Panc1 (cell line): ENCODE results near the gene ARHGEF10L. TPM values are rescaled to one million over a fixed set of nuclear protein-coding genes. Genes with fewer than 3 reads are reported as not detected.
A peak's percentile ranks its signal among the peaks of the same experiment; 100 is the strongest.

Source experiments
- ATAC-seq: fragments of 200-7000 bp; cut with Tn5 transposase; 2 replicates; pipeline ENCODE4 v1.9.1; 2020; ENCODE audit warnings: mild to moderate bottlenecking, moderate library complexity
- BruUV-seq: library from RNA; stranded (reverse); fragments of 400-500 nt; replicated peaks from 2 replicates; lab custom pipeline; 2021; lab: Mats Ljungman, UMichigan
- CTCF ChIA-PET: fragments of 300-600 bp; sonication (Branson Sonifier 250); formaldehyde crosslinking; loops from one replicate; lab custom pipeline; 2022; ENCODE audit warnings: antibody characterized with exemption; lab: Charles Lee
- POLR2A ChIA-PET: fragments of 300-600 bp; sonication (Branson Sonifier 250); formaldehyde crosslinking; loops from one replicate; lab custom pipeline; 2022; ENCODE audit warnings: antibody characterized with exemption; lab: Charles Lee
- DNase-seq: peaks from one replicate; pipeline ENCODE4 v3.0.0-alpha.2; 2010; ENCODE audit warnings: low read depth, low spot score
- H3K27ac ChIP-seq: 2 replicates; pipeline ENCODE4 v1.5.1; 2011; ENCODE audit warnings: mild to moderate bottlenecking, low read length, inconsistent platforms
- H3K27me3 ChIP-seq: fragments of 200-500 bp; sonication (Bioruptor generic); 2 replicates; pipeline ENCODE4 v1.6.0; 2014; ENCODE audit warnings: low read length, inconsistent platforms; ENCODE audit not compliant: control insufficient read depth, insufficient read depth
- H3K36me3 ChIP-seq: fragments of 200-500 bp; sonication (Bioruptor generic); 2 replicates; pipeline ENCODE4 v1.5.1; 2014; ENCODE audit warnings: inconsistent platforms, mild to moderate bottlenecking, low read length, moderate library complexity; ENCODE audit not compliant: control insufficient read depth, insufficient read depth
- H3K4me1 ChIP-seq: 2 replicates; pipeline ENCODE4 v1.5.1; 2011; ENCODE audit warnings: inconsistent platforms, mild to moderate bottlenecking, low read length, moderate library complexity; ENCODE audit not compliant: control insufficient read depth, insufficient read depth
- H3K4me3 ChIP-seq, 2 experiments: 2 replicates each; pipeline ENCODE4 v1.5.1; 2011 to 2012; ENCODE audit warnings: low read depth in 2 of 2, low read length in 2 of 2, mild to moderate bottlenecking in 2 of 2, inconsistent platforms in 1 of 2, moderate library complexity in 1 of 2
- H3K9me3 ChIP-seq: fragments of 200-500 bp; sonication (Bioruptor generic); 2 replicates; pipeline ENCODE4 v1.5.1; 2014; ENCODE audit warnings: low read depth, mild to moderate bottlenecking, inconsistent platforms, low read length, moderate library complexity; ENCODE audit not compliant: control insufficient read depth, insufficient read depth
- CTCF ChIP-seq: fragments of 450-650 bp; IDR thresholded peaks from 2 replicates; pipeline ENCODE4 v1.5.1; 2017; ENCODE audit warnings: mild to moderate bottlenecking
- POLR2AphosphoS5 ChIP-seq: IDR thresholded peaks from 2 replicates; pipeline ENCODE4 v1.6.1; 2012; ENCODE audit warnings: mild to moderate bottlenecking, low read depth, low read length, moderate library complexity
- REST ChIP-seq, 2 experiments: IDR thresholded peaks; 2 replicates each; pipeline ENCODE4 v1.6.1; 2011 to 2012; ENCODE audit warnings: low read depth in 2 of 2, control low read depth in 1 of 2, low read length in 1 of 2, mild to moderate bottlenecking in 1 of 2, moderate library complexity in 1 of 2; ENCODE audit not compliant: insufficient read depth in 1 of 2
- SIN3A ChIP-seq: IDR thresholded peaks from 2 replicates; pipeline ENCODE4 v1.6.1; 2012; ENCODE audit warnings: low read depth, mild to moderate bottlenecking, low read length, moderate library complexity, borderline replicate concordance; ENCODE audit not compliant: insufficient read depth
- TCF7L2 ChIP-seq: IDR thresholded peaks from 2 replicates; pipeline ENCODE4 v1.6.1; 2011; ENCODE audit warnings: mild to moderate bottlenecking, low read depth, low read length, inconsistent platforms
- in situ Hi-C: cut with HindIII; loops from 2 replicates; pipeline ENCODE4 v1.10.0; 2016; ENCODE audit warnings: low sequenced_read_pairs, low pct_unique_long_range_greater_than_20kb
- intact Hi-C: fragments of 100-400 bp; cut with micrococcal nuclease; formaldehyde crosslinking; loops from one replicate; pipeline ENCODE4 v1.10.0; 2022; ENCODE audit not compliant: unreplicated experiment
- total RNA-seq: library from RNA; stranded (reverse); gene quantifications from one replicate; pipeline ENCODE4 v1.2.1, GENCODE V29; 2021; ENCODE audit not compliant: unreplicated experiment

The ARHGEF10L gene
- total RNA-seq, 1 experiment from 2014 or later: 5.9 TPM

DNA sequence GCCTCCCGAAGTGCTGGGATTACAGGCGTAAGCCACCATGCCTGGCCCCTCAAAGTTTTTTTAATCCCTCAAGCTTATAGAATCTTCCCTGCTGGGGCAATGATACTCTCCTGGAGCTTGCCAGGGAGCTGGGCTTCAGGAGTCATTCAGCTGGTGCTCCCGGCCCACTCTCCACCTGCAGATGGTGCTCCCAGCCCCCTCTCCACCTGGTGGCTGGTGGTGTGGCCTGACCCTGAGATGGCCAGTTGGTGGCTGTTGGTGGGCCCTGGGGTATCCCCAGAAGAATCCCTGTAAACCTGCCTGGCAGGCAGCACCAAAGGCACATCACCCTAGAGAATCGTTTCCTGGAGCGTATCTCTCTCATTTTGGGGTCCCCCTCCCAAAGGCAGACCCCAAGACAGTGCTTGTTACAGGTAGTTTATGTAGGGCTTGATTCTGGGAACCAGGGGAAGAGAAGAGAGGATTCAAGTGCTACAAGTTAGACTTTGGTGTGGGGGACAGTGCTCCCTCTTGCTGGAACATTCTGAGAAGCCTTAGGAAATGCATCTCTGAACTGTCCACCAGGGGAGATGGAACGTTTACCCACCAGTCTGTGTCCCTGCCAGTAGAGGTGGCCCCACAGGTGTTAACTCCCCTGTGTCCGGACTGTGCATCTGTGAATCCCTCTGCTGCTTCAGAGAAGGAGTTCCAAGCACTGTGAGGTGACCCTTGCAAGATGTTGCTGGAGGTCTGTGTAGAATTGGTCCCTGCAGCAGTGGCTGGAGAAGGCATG lies 186.5 kb downstream of the ARHGEF10L start:
- no peaks in the 10 kb centered on the region for H3K36me3 ChIP-seq
- ATAC-seq: 0 out of 2 replicates have a peak, but pooled peaks have one; percentile 17
- POLR2A ChIA-PET: no interaction called here
- TF ChIP-seq CTCF: no peak
- DNase-seq: no peak
- H3K27me3 ChIP-seq: no peaks in the 10 kb centered on the region
- in situ Hi-C loops (no loop called here), intact Hi-C loops (no loop called here)
- no peaks in the 10 kb centered on the region for H3K4me1 ChIP-seq
- no peak overlapping the region for H3K4me3 ChIP-seq
- H3K27ac ChIP-seq: no peak overlapping the region
- H3K9me3 ChIP-seq: no peaks in the 10 kb centered on the region
- BruUV-seq: no TSS peak
- CTCF ChIA-PET: no interaction called here

- Histone ChIP-seq H3K4me3 (no peak overlapping the region), H3K4me1 (no peaks in the 10 kb centered on the region), H3K36me3 (no peaks in the 10 kb centered on the region), H3K27me3 (no peaks in the 10 kb centered on the region), H3K9me3 (no peaks in the 10 kb centered on the region), H3K27ac (no peak overlapping the region)
- in situ Hi-C loops: no loop called here
- no TSS peak for BruUV-seq
- TF ChIP-seq TCF7L2 (no peak), SIN3A (no peak), CTCF (no peak), REST (IDR thresholded peaks at IDR 0.05; ENCODE audit: insufficient read depth in 1 of 2, low read depth in 2 of 2, low read length in 1 of 2) (no peak), POLR2AphosphoS5 (no peak)
- no peak for DNase-seq
- intact Hi-C loops: no loop called here
- CTCF ChIA-PET: no interaction called here
- ATAC-seq: no peak
- POLR2A ChIA-PET: no interaction called here
These were observed 188.7 kb downstream of the ARHGEF10L start for GRCh38 chr1:17728123-17728712.
